ENCODE measurements around the gene EGF.
"Not testable (repeated sequence)": the region's sequence is repeated elsewhere in the genome, so short reads cannot be mapped to it uniquely, and the experiment has no call there.

EGF gene

DNA sequence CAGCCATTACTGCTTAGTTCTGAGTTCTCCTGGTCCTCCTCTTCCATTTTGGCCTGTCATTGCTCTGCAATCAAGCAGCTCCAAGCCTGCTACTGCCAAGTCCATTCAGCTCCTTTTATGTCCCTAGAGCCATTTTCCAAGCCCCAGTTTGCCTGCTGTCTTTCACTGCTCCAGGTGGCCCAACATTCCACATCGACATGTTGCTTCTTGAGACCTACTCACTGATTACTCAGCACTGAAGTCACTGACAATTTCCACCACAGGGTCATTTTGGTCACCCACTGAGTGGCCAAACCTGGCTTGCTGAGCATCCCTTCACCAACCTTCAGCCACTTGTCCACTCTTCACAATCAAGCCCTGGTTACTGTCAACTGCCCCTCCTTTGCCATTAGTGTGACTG, 37.6 kb upstream of the EGF start:
- DNase-seq (ENCODE audit: low spot score), result no peak
- in situ Hi-C loops (cut with MboI; ENCODE audit: low pct_unique_long_range_greater_than_20kb, low sequenced_read_pairs, unreplicated experiment), result no loop called here
- TF ChIP-seq CTCF (IDR thresholded peaks at IDR 0.05; ENCODE audit: extremely low read depth, insufficient read depth, missing control alignments), result no peak

DNA sequence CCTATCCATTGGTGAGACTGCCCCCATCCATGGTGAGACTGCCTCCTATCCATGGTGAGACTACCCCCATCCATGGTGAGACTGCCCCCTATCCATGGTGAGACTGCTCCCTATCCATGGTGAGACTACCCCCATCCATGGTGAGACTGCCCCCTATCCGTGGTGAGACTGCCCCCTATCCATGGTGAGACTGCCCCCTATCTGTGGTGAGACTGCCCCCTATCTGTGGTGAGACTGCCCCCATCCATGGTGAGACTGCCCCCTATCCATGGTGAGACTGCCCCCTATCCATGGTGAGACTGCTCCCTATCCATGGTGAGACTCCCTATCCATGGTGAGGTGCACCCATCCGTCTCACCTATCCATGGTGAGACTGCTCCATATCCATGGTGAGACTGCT, 37.1 kb upstream of the EGF start:
- in situ Hi-C loops (cut with MboI; ENCODE audit: low pct_unique_long_range_greater_than_20kb, low sequenced_read_pairs, unreplicated experiment); DNase-seq (ENCODE audit: low spot score): not testable (repeated sequence)

GRCh38 chr4:109876634-109877265, 35.9 kb upstream of the EGF start:
- no peak for DNase-seq (ENCODE audit: low spot score)
- TF ChIP-seq CTCF (IDR thresholded peaks at IDR 0.05; ENCODE audit: extremely low read depth, insufficient read depth, missing control alignments), result no peak
- in situ Hi-C loops (cut with MboI; ENCODE audit: low pct_unique_long_range_greater_than_20kb, low sequenced_read_pairs, unreplicated experiment), result no loop called here

DNA sequence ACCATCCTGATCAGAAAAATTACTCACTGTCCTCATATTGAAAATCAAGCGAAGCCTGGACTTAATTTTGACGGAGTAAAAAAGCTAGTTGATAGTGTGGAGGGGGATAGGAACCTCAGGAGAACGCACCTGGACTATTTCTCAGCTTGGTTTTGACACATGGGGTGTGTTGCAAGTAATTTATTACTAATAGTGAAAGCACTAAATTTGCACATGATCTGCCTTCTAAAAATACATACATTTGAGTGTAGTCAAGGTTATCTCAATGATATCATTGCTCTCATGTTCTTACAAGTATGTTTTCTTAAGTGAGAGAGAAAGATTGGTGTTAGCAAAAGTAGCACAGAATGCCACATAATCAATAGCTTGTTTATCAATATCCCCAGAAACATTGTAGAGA, 35.3 kb upstream of the EGF start:
- in situ Hi-C loops (cut with MboI; ENCODE audit: low pct_unique_long_range_greater_than_20kb, low sequenced_read_pairs, unreplicated experiment), result no loop called here

GRCh38 chr4:109878355-109878754, 34.3 kb upstream of the EGF start:
- no peak for DNase-seq (ENCODE audit: low spot score)
- no peak for TF ChIP-seq CTCF (IDR thresholded peaks at IDR 0.05; ENCODE audit: extremely low read depth, insufficient read depth, missing control alignments)
- in situ Hi-C loops (cut with MboI; ENCODE audit: low pct_unique_long_range_greater_than_20kb, low sequenced_read_pairs, unreplicated experiment), result no loop called here

More for the DNA sequence above, 35.3 kb upstream of the EGF start:
- peak; percentile 32 for DNase-seq (ENCODE audit: low spot score)
- TF ChIP-seq CTCF (IDR thresholded peaks at IDR 0.05; ENCODE audit: extremely low read depth, insufficient read depth, missing control alignments), result no peak

DNA sequence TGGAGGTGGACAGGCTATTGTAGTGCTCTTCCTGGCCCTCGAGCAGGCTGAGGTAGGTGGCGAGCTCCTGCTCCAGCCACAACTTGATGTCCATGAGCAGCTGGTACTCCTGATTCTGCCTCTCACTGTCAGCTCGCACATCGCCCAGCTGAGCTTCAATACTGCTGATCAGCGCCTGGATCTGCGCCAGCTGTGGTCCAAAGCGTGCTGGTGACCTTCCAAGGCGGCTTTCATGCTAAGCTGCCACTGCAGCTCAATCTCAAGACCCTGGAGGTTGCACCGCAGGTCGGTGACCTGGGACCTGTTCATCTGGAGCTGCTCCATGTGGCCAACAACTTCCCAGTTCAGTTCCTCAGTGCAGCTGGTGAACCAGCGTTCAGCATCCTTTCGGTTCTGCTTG, 33.6 kb upstream of the EGF start:
- no peak for DNase-seq (ENCODE audit: low spot score)
- in situ Hi-C loops (cut with MboI; ENCODE audit: low pct_unique_long_range_greater_than_20kb, low sequenced_read_pairs, unreplicated experiment), result no loop called here
- no peak for TF ChIP-seq CTCF (IDR thresholded peaks at IDR 0.05; ENCODE audit: extremely low read depth, insufficient read depth, missing control alignments)

GRCh38 chr4:109879636-109880314, 32.9 kb upstream of the EGF start:
- in situ Hi-C loops (cut with MboI; ENCODE audit: low pct_unique_long_range_greater_than_20kb, low sequenced_read_pairs, unreplicated experiment), result no loop called here

More at GRCh38 chr4:109879636-109880314, 32.9 kb upstream of the EGF start:
- no peak for DNase-seq (ENCODE audit: low spot score)
- TF ChIP-seq CTCF (IDR thresholded peaks at IDR 0.05; ENCODE audit: extremely low read depth, insufficient read depth, missing control alignments), result no peak

All from GM13977 (cell line).